Endothelial cell of umbilical vein (primary cell): ENCODE data around the gene DIPK1A. TPM values are rescaled to one million over a fixed set of nuclear protein-coding genes. Genes with fewer than 3 reads are reported as not detected.

Experiments used
- BruUV-seq: library from RNA; stranded (reverse); fragments of 400-500 nt; replicated peaks from 2 replicates; lab custom pipeline; 2021; lab: Mats Ljungman, UMichigan
- CTCF ChIA-PET: fragments of 300-600, 350-600 bp; sonication (Branson Sonifier 250); formaldehyde crosslinking; loops from one replicate; lab custom pipeline; 2021; ENCODE audit warnings: antibody characterized with exemption, inconsistent platforms; lab: Charles Lee
- POLR2A ChIA-PET: fragments of 300-600, 350-600 bp; sonication (Branson Sonifier 250); formaldehyde crosslinking; loops from one replicate; lab custom pipeline; 2021; ENCODE audit warnings: antibody characterized with exemption, inconsistent platforms; lab: Charles Lee
- DNase-seq: peaks from one replicate; pipeline ENCODE4 v3.0.0-alpha.2; 2011; ENCODE audit warnings: low read depth, low spot score
- FAIRE-seq: peaks from 2 replicates; lab custom pipeline; 2011; peaks lifted over from hg19 to GRCh38; lab: Jason Lieb, UNC
- H2AFZ ChIP-seq: 2 replicates; pipeline ENCODE4 v1.6.0; 2012; ENCODE audit warnings: low read depth, low read length, control low read depth, inconsistent platforms
- H3K27ac ChIP-seq: 2 replicates; pipeline ENCODE4 v1.5.1; 2011; ENCODE audit warnings: low read depth, mild to moderate bottlenecking, control low read depth, low read length, moderate library complexity; ENCODE audit not compliant: insufficient read depth
- H3K27me3 ChIP-seq, 2 experiments: 2 replicates each; pipeline versions ENCODE4 v1.6.0 to v1.6.1; 2011; ENCODE audit warnings: low read length in 2 of 2, mixed read lengths in 1 of 2; ENCODE audit not compliant: control insufficient read depth in 2 of 2, insufficient read depth in 2 of 2
- H3K36me3 ChIP-seq, 2 experiments: 2 replicates in 1 of 2; 3 replicates in 1 of 2; pipeline ENCODE4 v1.5.1; 2011; ENCODE audit warnings: low read length in 2 of 2, mild to moderate bottlenecking in 1 of 2, moderate library complexity in 1 of 2; ENCODE audit not compliant: control insufficient read depth in 2 of 2, insufficient read depth in 2 of 2; ENCODE audit errors: extremely low read depth in 1 of 2
- H3K4me1 ChIP-seq: 3 replicates; pipeline ENCODE4 v1.5.1; 2011; ENCODE audit warnings: mild to moderate bottlenecking, low read length; ENCODE audit not compliant: control insufficient read depth, insufficient read depth; ENCODE audit errors: extremely low read depth
- H3K4me2 ChIP-seq: 2 replicates; pipeline ENCODE4 v1.6.1; 2011; ENCODE audit warnings: low read length, control low read depth, mixed read lengths; ENCODE audit not compliant: insufficient read depth
- H3K4me3 ChIP-seq, 3 experiments: fragments of 200-600 bp in 1 of 3; sonication (generic), shearing (Covaris generic) in 1 of 3; replicated peaks in 1 of 3; 2 replicates each; pipeline ENCODE4 v1.5.1; 2011 to 2016; ENCODE audit warnings: control low read depth in 3 of 3, low read length in 3 of 3, mild to moderate bottlenecking in 2 of 3, inconsistent platforms in 1 of 3, low read depth in 1 of 3, moderate library complexity in 1 of 3; ENCODE audit not compliant: insufficient read depth in 1 of 3
- H3K79me2 ChIP-seq: 2 replicates; pipeline ENCODE4 v1.6.0; 2012; ENCODE audit warnings: low read length, inconsistent platforms; ENCODE audit not compliant: control insufficient read depth, insufficient read depth
- H3K9ac ChIP-seq: replicated peaks from 2 replicates; pipeline ENCODE3; 2011; ENCODE audit warnings: low read length, control low read depth; ENCODE audit not compliant: insufficient read depth; ENCODE audit errors: extremely low read depth
- H3K9me1 ChIP-seq: replicated peaks from 3 replicates; pipeline ENCODE4 v1.6.0; 2011; ENCODE audit warnings: mild to moderate bottlenecking, low read length; ENCODE audit not compliant: control insufficient read depth, insufficient read depth; ENCODE audit errors: extremely low read depth
- H3K9me3 ChIP-seq: replicated peaks from 2 replicates; pipeline ENCODE4 v1.5.1; 2012; ENCODE audit warnings: low read length, inconsistent platforms; ENCODE audit not compliant: control insufficient read depth, insufficient read depth
- H4K20me1 ChIP-seq: replicated peaks from 2 replicates; pipeline ENCODE3; 2011; ENCODE audit warnings: mild to moderate bottlenecking, low read length; ENCODE audit not compliant: control insufficient read depth, insufficient read depth; ENCODE audit errors: extremely low read depth
- EZH2 ChIP-seq: IDR thresholded peaks from 2 replicates; pipeline ENCODE4 v1.6.1; 2012; ENCODE audit warnings: borderline replicate concordance, low read depth, mild to moderate bottlenecking, moderate library complexity, low read length, inconsistent platforms; ENCODE audit not compliant: severe bottlenecking
- FOS ChIP-seq: IDR thresholded peaks from 2 replicates; pipeline ENCODE4 v1.6.1; 2011; ENCODE audit warnings: mild to moderate bottlenecking, low read length, moderate library complexity, borderline replicate concordance; ENCODE audit not compliant: insufficient read depth
- GATA2 ChIP-seq: IDR thresholded peaks from 2 replicates; pipeline ENCODE4 v1.7.0; 2011; ENCODE audit warnings: low read depth, mild to moderate bottlenecking, moderate library complexity, mixed read lengths, low read length; ENCODE audit not compliant: insufficient read length, insufficient read depth
- JUN ChIP-seq: IDR thresholded peaks from 2 replicates; pipeline ENCODE4 v1.6.1; 2011; ENCODE audit warnings: borderline replicate concordance, low read depth; ENCODE audit not compliant: insufficient read length, insufficient read depth
- MYC ChIP-seq: IDR thresholded peaks from one replicate; pipeline ENCODE4 v1.6.1; 2011; ENCODE audit warnings: mild to moderate bottlenecking, low read depth, low read length
- POLR2A ChIP-seq: IDR thresholded peaks from 2 replicates; pipeline ENCODE4 v1.6.1; 2012; ENCODE audit warnings: low read depth, mild to moderate bottlenecking, control low read depth, low read length
- POLR2AphosphoS5 ChIP-seq: IDR thresholded peaks from 2 replicates; pipeline ENCODE4 v1.6.1; 2012; ENCODE audit warnings: low read depth, mild to moderate bottlenecking, control low read depth, low read length, moderate library complexity; ENCODE audit not compliant: insufficient read depth
- dilution Hi-C: fragments of 300-500 bp; cut with MboI; formaldehyde crosslinking; loops from one replicate; pipeline ENCODE4 v1.15.0; 2019; ENCODE audit warnings: low sequenced_read_pairs; ENCODE audit not compliant: extremely low pct_ligation_motif_present
- intact Hi-C: fragments of 100-400 bp; cut with micrococcal nuclease; formaldehyde crosslinking; loops from one replicate; pipeline ENCODE4 v1.10.0; 2022
- polyA plus RNA-seq, 4 experiments: library from polyadenylated mRNA; depleted of rRNA in 3 of 4; stranded (reverse) in 3 of 4; unstranded in 1 of 4; fragments of >200 nt; gene quantifications; 2 replicates each; pipeline versions ENCODE4 v1.2.1 to v1.2.3, GENCODE V29; 2011 to 2012; ENCODE audit warnings: missing spikeins in 1 of 4
- total RNA-seq: library from RNA; stranded (reverse); gene quantifications from 2 replicates; pipeline ENCODE4 v1.2.3, GENCODE V29; 2021
- TF ChIP-seq, protein P1 (sequence below): IDR thresholded peaks from 2 replicates; pipeline ENCODE4 v1.6.1; 2011; ENCODE audit not compliant: insufficient read depth, insufficient read length
- TF ChIP-seq, protein P2 (sequence below), 2 donors: IDR thresholded peaks; 1 replicate in 1 of 2; 2 replicates in 1 of 2; pipeline ENCODE4 v1.5.1; 2011; ENCODE audit warnings: low read length in 2 of 2, mild to moderate bottlenecking in 2 of 2, moderate library complexity in 2 of 2, control low read depth in 1 of 2, inconsistent platforms in 1 of 2, low read depth in 1 of 2; ENCODE audit not compliant: insufficient read depth in 1 of 2; ENCODE audit errors: extremely low read depth in 1 of 2

Gene DIPK1A
- total and polyA plus RNA-seq, 2 donors (not counting 3 experiments of a cell fraction or from before 2014, with no cell fraction given): 0.25 to 0.93 TPM

DNA sequence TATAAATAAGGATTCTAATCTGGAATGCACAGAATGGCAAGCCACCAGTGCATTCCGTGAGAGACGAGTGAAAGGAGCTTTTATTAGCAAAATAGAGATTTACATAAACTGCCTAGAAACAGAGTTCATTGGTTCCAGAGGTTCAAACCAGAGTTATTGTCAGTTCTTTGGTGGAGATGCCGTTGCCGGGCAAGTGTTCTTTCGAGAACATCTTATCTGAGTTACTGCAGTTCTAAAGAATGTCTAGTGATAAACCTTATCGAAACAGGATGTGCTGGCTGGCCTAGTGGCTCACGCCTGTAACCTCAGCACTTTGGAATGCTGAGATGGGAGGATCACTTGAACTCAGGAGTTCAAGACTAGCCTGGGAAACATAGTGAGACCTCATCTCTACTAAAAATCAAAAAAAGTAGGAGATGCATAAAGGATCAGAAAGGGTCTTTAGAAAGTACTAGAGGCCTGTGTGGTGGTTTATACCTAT, 156.5 kb downstream of the DIPK1A start:
- FAIRE-seq (peak; percentile 97), DNase-seq (peak; percentile 97)
- intact Hi-C loops: loop anchor here (2.0 kb wide), 1 partner anchor 26 kb away; no protein-coding TSS in a partner anchor
- no peaks in the 10 kb centered on the region for H3K9me1 ChIP-seq
- H3K4me1 ChIP-seq: peaks cover 15% of the 10 kb centered on the region
- no peaks in the 10 kb centered on the region for H3K9me3 ChIP-seq
- dilution Hi-C loops: no loop called here
- no peaks in the 10 kb centered on the region for H3K27me3 ChIP-seq
- no TSS peak for BruUV-seq
- H3K4me2 ChIP-seq: peak overlapping the region; percentile 67
- peak overlapping the region; percentile 62 for H2AFZ ChIP-seq
- no peaks in the 10 kb centered on the region for H3K36me3 ChIP-seq
- H4K20me1 ChIP-seq: no peaks in the 10 kb centered on the region
- TF ChIP-seq FOS (peak; percentile 71), POLR2A (peak; percentile 55), EZH2 (no peak), POLR2AphosphoS5 (peak; percentile 89), JUN (peak; percentile 90), MYC (no peak), GATA2 (peak; percentile 88)
- TF ChIP-seq, protein P1, sequence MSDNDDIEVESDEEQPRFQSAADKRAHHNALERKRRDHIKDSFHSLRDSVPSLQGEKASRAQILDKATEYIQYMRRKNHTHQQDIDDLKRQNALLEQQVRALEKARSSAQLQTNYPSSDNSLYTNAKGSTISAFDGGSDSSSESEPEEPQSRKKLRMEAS: no peak
- TF ChIP-seq, protein P2, sequence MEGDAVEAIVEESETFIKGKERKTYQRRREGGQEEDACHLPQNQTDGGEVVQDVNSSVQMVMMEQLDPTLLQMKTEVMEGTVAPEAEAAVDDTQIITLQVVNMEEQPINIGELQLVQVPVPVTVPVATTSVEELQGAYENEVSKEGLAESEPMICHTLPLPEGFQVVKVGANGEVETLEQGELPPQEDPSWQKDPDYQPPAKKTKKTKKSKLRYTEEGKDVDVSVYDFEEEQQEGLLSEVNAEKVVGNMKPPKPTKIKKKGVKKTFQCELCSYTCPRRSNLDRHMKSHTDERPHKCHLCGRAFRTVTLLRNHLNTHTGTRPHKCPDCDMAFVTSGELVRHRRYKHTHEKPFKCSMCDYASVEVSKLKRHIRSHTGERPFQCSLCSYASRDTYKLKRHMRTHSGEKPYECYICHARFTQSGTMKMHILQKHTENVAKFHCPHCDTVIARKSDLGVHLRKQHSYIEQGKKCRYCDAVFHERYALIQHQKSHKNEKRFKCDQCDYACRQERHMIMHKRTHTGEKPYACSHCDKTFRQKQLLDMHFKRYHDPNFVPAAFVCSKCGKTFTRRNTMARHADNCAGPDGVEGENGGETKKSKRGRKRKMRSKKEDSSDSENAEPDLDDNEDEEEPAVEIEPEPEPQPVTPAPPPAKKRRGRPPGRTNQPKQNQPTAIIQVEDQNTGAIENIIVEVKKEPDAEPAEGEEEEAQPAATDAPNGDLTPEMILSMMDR (IDR thresholded peaks at IDR 0.05; ENCODE audit: extremely low read depth in 1 of 2, insufficient read depth in 1 of 2, low read depth in 1 of 2, low read length in 2 of 2): no peak
- H3K79me2 ChIP-seq: no peaks in the 10 kb centered on the region
- H3K27ac ChIP-seq: peak overlapping the region; percentile 94
- H3K4me3 ChIP-seq: no peak overlapping the region
- ChIA-PET CTCF (interaction anchor here (0.6 to 2.1 kb wide), 12 partner anchors 10 to 55 kb away, joined by 3 to 21 read pairs (median 6); partner anchors contain the start of gene RPL5), POLR2A (interaction anchor here (1.0 kb wide), 2 partner anchors 12 to 27 kb away, joined by 3 read pairs; partner anchors contain the start of gene RPL5)
- H3K9ac ChIP-seq: peak overlapping the region; percentile 34
